ENCODE data around the gene CD302.

- TF ChIP-seq CTCF (conservative IDR thresholded peaks at IDR 0.05; ENCODE audit: low read depth, low read length) (no peak), RAD21 (IDR thresholded peaks at IDR 0.05; ENCODE audit: low read length) (no peak), RFX5 (IDR thresholded peaks at IDR 0.05; ENCODE audit: low read depth, low read length) (no peak), NFE2L2 (IDR thresholded peaks at IDR 0.05; ENCODE audit: low read depth, low read length) (no peak), USF2 (IDR thresholded peaks at IDR 0.05; ENCODE audit: low read depth, low read length) (no peak), ELK1 (IDR thresholded peaks at IDR 0.05; ENCODE audit: borderline replicate concordance, low read depth, low read length) (no peak), POLR2A (IDR thresholded peaks at IDR 0.05; ENCODE audit: low read depth, low read length) (no peak), CHD1 (IDR thresholded peaks at IDR 0.05; ENCODE audit: low read depth, low read length) (no peak), RCOR1 (IDR thresholded peaks at IDR 0.05; ENCODE audit: insufficient replicate concordance, low read length) (no peak), MAZ (IDR thresholded peaks at IDR 0.05; ENCODE audit: borderline replicate concordance, low read depth, low read length) (no peak), MXI1 (IDR thresholded peaks at IDR 0.05; ENCODE audit: borderline replicate concordance, low read depth, low read length) (no peak), BHLHE40 (IDR thresholded peaks at IDR 0.05; ENCODE audit: low read depth, low read length) (no peak), CEBPB (IDR thresholded peaks at IDR 0.05; ENCODE audit: low read depth, low read length) (no peak), FOS (IDR thresholded peaks at IDR 0.05; ENCODE audit: low read depth, low read length) (no peak)
Measured at GRCh38 chr2:159832858-159833257, 34.9 kb upstream of the CD302 start.
